GM21619 (cell line): ENCODE data around the gene MBOAT2.
"Not testable (repeated sequence)": the region's sequence is repeated elsewhere in the genome, so short reads cannot be mapped to it uniquely, and the experiment has no call there.

Experiments used
- ATAC-seq: cut with Tn5 transposase; IDR thresholded peaks from one replicate; pipeline ENCODE4 v1.9.1; 2021; ENCODE audit not compliant: unreplicated experiment

Gene MBOAT2

DNA sequence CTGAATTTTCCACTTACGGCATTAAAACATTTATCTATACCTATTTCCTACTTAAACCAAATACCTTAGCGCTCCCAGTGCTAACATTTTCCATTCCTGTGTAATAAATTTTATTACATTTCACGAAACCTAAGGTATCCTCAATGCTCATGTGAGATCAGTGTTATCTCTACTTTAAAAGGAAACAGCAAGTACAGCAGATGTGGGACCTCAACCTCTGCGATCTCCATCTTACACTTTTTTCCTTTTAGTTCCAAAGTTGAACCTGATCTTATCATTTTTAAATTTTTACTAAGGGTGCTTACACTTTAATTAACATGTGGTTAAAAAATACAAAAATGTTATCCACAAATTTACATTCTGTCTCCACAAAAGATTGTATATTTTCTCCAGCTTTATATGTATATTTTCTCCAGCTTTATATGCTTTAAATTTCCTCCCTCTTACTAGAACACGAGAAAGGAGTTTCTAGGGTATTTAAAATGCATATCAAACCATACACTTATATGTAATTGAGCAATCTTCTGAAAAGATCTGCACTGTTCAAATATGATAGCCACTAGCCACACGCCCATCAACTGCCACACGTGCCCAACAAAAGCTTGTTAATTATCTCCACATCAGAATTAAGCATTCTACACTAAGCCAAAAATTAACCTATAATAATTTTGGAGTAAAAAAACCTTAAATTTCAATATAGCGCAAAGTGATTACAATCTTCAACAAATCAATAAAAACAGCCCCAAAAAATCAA, 38.1 kb downstream of the MBOAT2 start:
- ATAC-seq = no peak

DNA sequence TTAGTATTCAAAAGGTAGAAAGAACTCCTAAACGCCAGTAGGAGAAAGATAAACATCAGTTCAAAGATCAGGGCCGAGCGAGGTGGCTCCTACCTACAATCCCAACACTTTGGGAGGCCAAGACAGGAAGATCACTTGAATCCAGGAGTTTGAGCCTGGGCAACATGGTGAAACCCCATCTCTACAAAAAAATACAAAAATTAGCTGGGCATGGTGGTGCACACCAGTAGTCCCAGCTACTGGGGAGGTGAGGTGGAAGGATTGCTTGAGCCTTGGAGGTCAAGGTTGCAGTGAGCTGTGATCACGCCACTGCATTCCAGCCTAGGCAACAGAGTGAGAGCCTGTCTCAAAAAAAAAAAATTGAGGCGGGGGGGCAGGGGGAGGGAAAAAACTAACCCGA, 40.6 kb downstream of the MBOAT2 start:
- ATAC-seq = no peak

DNA sequence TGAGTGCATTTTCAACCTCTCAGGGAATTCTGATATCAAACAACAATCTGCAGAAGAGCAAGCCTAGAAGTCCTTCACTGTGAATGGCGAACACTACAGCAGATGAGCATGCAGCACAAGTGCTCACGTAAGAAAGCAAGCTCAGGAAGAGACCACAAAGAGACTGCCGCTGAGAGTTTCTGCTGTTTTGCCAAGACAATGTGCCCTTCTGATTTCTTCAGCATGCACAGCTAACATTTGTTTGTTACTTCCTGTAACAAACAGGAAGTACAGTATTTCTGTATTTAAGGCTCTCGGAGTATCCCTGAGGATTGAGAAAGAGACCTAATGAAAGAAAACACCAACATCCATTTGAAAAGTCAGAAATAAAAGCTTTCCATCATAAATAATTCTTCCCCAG, 45.9 kb downstream of the MBOAT2 start:
- no peak for ATAC-seq

DNA sequence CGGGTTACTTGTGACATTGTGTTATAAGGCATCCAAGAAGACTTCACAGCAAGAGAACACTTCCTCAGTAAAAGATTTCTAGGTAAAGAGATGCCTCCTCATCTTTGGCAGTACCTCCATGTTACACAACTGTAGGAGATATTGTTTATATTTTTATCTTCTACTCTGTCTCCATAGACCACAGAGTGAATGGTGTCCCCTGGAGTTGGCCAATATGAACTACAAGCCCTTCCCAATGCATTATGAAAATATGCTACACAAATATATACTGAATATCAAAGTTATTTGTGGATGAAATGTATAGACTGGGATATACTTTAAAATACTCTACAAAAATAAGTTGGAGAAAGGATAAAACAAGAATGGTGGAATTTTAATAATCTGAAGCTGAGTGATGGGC, 46.7 kb downstream of the MBOAT2 start:
- ATAC-seq = no peak

DNA sequence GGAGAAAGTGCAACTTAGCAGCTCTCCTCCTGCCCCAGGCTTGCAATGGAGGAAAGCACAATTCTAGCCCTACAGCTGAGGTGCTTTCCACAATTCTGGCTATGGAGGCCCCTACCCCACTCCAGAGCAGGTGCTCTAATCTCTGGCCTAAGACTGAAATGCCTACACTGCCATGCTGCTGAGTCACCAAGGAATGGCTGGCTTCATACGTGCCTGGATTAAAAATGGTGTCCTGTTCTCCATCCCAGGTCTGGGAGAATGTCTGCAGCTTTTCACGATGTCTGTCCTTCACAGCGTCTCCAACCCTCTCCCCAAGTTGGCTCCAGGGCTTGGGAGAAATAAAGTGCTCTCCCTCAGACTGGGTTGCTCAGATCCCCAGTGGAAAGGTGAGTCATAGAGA, 48.5 kb downstream of the MBOAT2 start:
- ATAC-seq = no peak

DNA sequence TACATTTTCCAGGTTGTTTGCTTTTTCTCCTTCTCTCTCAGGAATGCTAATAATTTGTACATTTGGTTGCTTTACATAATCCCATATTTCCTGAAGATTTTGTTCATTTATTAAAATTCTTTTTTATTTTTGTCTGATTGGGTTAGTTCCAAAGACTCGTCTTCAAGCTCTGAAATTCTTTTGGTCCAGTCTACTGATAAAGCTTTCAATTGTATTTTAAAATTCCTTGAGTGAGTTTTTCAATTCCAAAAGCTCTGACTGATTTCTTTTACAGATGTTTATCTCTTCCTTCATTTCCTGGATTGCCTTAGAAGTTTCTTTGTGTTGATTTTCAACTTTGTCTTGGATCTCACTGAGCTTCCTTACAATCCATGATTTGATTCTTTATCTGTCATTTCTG, 50.0 kb downstream of the MBOAT2 start:
- no peak for ATAC-seq

DNA sequence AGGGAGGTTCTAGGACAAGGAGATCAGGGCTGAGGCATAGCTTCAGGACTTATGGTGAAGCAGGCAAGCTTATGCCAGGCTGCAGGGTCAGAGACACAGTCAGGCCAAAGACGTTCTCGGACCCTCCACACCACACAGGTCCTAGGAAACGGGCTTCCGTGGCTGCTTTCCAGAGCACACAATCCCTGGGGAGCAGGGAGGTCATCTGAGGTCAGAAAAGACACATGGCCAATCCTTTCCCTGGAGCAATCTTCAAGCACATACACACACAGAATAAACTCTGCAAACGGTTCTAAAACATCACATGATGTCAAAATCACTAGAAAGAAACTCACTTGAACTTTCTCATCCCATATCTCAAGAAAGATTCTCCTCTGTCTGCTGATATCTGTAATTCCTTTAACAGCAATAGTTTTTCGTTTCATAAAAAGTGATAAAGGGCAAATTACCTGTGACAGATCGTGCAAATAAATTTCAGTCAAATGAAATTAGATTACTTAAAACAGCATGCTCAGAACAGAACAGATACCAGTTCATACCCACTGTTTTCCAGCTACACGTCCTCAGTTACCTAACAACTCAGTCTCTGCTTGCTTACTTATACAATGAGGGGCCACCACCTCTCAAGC, 63.9 kb downstream of the MBOAT2 start:
- ATAC-seq = no peak

DNA sequence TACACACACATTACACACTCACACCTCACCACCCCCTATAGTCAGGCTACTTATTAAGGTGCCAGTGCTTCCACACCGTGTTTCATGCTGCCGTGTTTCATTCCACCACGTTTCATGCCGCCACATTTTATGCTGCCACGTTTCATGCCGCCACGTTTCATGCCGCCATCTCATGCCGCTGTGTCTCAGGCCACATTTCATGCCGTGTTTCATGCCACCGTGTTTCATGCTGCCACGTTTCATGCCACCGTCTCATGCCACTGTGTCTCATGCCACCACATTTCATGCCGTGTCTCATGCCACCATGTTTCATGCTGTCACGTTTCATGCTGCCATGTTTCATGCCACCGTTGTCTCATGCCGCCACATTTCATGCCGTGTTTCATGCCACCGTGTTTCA, 65.1 kb downstream of the MBOAT2 start:
- ATAC-seq = no peak

DNA sequence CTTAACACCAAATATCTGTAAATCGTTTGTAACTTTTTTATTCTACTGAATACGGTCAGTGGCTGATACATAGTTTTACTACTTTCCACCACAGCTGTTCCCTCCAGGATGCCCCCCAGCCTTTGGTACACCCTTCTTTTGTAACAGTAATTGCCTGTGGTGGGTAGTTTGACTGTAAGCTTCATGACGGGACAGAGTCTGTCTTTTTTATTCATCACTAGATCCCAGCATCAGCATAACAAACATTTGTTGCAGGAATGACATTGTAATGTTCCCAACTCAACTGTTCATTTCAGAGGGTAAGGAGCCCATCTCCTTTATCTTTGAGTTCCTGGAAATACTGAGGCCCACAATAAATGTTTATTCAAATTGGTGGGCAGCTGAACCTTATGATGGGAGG, 67.5 kb downstream of the MBOAT2 start:
- no peak for ATAC-seq

DNA sequence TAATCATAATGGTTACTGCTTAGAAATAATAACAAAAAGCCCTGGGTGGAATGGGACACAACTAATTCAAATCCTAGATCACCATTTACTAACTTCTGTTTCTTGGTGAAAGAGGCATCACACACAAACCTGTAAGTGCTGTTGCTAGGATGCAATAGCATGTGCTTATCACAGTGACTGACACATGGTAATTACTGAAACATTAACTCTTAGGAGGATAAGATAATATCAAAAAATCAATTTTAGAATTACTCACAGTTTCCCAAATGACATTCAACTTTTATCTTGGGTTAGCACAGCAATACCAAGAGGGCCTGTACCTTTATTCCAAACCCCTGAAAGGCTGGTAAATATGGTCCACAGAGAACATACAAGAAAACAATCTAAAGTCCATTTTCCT, 69.1 kb downstream of the MBOAT2 start:
- ATAC-seq = no peak

DNA sequence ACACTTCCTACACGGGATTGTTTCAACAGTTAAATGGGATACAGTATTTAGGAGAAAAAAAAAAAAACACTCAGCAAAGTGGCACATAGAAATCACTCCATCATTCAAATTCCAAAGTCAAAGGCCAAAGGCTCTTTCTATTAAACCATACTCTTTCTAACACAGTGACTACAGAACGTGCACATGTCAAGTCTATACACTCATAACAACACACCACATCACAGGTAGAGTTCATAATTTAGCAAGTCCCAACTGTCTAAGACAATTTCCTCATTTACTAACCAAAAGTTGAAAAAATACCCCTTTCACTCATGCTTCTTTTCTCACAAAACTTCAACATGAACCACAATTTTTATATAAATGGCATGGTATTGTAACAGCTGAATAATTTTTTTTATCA, 70.8 kb downstream of the MBOAT2 start:
- no peak for ATAC-seq

DNA sequence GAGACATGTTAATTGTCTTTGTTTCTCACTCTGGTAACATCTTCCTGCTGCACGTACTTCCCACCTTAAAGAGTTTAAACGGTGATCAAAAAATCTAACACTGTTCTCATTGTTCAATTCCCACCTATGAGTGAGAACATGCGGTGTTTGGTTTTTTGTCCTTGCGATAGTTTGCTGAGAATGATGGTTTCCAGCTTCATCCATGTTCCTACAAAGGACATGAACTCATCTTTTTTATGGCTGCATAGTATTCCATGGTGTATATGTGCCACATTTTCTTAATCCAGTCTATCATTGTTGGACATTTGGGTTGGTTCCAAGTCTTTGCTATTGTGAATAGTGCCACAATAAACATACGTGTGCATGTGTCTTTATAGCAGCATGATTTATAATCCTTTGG, 73.3 kb downstream of the MBOAT2 start:
- ATAC-seq = not testable (repeated sequence)

DNA sequence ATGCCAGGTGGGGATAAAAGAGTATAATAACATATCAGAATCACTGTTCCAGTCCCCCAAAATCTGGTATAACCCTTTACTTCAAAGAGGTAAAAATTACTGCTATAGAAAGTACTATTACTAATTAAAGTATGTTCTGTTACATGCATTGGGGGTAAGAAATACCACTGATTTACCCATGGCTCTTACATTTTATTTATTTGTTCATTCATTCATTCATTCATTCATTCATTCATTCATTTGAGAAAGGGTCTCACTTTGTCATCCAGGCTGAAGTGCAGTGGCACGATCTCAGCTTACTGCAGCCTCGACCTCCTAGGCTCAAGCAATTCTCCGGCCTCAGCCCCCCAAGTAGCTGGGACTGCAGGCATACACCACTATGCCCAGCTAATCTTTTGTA, 74.4 kb downstream of the MBOAT2 start:
- no peak for ATAC-seq

DNA sequence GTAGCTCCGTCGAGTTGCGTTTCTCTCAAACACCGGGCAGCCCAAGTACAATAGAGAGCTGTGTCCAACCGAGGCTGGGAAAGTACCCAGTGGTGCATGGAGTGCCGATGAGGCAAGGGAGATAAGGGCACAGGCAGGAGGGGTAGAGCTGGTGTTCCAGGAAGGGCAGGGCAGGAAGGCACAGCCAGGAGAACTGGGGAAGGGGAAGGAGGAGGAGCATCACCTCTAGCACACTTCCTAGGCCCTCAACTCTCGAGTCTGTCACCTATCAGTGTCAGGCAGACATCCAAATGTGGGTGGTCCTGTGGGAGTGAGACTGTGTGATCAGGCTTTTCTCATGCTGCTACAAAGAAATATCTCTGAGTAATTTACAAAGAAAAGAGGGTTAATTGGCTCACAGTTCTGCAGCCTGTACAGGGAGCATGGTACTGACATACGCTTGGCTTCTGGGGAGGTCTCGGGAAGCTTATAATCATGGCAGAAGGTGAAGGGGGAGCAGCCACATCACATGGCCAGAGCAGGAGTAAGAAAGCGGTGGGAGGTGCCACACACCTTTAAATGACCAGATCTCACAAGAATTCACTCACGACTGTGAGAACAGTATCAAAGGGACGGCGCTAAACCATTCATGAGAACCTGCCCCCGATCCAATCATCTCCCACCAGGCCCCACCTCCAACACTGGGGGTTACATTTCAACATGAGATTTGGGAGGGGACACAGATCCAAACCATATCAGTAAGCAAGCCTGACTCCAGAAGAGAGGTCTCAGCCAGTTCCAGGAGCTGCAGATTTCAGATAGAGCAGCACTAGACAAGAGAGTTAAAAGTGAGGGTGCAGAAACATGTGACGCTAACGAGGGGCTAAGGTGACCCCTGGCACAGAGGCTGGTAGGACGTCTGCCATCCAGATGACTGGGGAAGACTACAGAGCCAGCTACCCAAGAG, 75.7 kb downstream of the MBOAT2 start:
- no peak for ATAC-seq

DNA sequence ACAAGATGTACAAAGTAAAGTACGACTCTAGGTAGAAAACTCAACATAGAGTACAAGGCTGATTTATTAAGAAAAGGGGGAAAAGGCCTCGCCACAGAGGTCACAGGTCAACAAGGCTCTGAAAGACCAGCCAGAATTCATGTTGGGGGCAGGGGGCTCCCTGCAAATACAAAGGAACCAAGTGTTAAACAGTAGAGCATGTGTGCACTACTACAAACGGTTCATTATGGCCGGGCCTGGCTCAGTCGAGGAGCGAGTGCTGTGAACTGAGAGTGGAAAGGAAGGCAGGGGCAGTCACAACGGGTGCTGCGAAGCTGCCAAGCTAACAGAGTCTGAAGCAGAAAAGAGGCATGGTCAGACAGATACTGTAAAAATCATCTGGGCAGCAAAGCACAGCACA, 77.1 kb downstream of the MBOAT2 start:
- no peak for ATAC-seq

DNA sequence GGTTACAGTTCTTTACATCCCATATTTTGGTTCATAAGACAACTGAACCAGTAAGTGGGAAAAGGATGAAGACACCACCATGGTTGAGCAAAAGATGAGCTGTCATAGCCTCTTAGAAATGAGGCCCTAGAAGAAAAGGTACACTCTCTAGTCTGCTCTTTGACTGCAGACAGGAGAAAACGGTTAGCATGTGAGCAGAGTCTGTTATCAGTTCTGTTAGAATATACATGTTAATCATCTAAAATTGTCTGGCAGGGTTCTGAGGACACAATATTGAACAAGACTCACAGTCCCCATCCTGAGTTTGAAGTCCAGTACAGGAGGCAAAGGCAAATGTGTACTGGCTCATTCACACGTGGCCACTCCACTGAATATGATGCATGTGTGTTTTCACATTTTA, 78.1 kb downstream of the MBOAT2 start:
- ATAC-seq = no peak

DNA sequence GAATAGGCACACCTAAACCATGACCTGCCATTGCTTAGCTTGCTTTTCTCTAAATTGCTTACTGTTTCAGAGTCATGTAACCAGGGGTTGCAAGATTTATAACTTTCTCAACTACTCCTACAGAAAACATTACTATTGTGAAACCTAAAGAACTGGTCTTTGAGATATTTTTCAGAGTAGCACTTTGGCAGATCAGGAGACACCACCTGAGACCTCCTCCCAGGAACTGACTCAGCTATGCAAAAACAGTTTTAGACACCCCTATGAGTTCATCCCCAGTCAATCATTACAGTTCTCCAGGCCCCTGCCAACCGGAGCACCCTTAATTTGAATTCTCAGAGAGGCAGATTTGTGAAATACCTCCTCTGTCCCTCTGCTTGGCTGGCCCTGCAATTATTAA, 80.3 kb downstream of the MBOAT2 start:
- ATAC-seq = peak; percentile 66

DNA sequence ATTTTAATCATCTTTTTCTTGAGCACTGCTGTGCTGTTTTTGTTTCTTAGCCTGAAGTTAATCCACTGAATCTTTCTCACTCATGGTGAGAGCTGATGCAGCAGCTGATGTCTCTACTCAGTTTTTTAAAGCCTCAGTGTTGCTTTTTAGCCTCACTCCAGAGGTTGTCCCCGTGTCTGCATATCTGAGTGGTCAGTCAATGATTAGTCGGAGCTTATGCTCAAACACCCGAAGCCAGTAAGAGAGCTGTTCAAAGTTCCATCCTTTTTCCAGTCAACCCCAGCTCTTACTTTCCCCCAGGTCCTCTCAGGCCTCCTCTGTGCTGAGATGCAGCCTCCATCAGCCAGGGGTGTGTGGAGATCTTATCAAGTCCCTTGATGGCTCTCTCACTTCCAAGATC, 81.1 kb downstream of the MBOAT2 start:
- ATAC-seq = no peak

DNA sequence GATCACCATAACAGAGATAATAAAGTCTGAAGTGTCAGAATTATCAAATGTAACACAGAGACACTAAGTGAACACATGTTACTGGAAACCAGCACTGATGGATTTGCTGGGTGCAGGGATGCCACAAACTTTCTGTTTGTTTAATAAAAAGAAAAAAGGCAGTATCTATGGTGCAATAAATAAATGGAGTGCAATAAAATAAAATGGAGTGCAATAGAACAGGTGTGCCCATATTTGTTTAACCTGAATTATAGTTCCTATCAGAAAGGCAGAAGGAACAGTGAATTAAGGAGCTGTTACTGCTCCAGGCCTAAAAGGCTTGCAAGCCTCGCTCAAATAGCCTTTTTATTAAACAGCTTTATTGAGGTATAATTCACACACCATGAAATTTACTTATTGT, 85.1 kb downstream of the MBOAT2 start:
- no peak for ATAC-seq

DNA sequence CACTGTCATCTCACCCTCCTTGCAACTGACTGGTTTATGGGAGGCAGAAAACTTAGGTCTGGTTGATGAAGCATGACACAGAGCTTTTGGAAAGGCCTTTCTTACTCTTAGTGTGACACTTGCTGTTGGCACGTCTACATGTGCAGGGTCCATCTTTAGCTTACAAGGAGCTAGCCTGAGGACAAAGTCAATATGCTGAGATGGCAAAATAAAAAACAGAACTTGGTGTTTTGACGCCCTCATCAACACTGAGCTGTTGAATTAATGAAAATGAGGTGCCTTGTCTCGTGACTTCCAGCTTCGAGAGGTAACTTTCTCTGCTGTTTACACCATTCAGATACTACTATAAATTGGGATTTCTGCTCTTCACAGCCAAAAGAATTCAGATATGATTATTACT, 87.5 kb downstream of the MBOAT2 start:
- no peak for ATAC-seq

DNA sequence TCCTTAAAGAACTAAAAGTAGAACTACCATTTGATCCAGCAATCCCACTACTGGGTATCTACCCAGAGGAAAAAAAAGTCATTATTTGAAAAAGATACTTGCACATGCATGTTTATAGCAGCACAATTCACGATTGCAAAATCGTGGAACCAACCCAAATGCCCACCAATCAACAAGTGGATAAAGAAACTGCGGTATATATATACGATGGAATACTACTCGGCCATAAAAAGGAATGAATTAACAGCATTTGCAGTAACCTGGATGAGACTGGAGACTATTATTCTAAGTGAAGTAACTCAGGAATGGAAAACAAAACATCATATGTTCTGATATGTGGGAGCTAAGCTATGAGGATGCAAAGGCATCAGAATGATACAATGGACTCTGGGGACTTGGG, 89.7 kb downstream of the MBOAT2 start:
- ATAC-seq = not testable (repeated sequence)

DNA sequence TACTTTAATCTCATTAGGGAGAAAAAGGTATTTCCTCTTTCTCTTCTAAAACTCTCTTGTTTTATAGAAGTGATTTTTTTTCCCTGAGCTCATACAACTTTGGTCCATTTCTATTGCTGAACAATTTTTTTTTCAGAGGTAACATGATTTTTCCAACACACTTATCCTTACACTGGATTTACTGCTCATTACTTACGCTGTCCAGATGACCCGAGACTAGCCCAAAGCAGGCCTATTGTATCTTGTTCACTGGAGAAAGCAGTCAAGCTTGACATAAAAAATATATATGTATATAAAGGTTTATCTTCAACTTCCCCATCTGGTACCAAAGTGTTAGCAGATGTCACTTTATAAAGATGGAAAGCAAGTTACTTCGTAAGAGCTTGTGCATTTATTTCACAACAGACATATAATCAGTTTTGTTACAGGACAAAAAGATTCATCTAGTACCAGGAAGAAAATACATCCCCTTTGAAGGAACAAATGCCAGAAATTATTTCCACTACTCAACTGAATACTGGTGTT, 95.7 kb downstream of the MBOAT2 start:
- ATAC-seq = no peak
